NCI-H446 (cell line): ENCODE data around the gene LIN54.
"Not testable (repeated sequence)": the region's sequence is repeated elsewhere in the genome, so short reads cannot be mapped to it uniquely, and the experiment has no call there.

ENCODE experiments used
- DNase-seq, 2 experiments: peaks; one replicate each; lab custom pipeline; 2025; lab: John Stamatoyannopoulos, UW

LIN54 gene

GRCh38 chr4:82939414-82939813, 71.2 kb downstream of the LIN54 start:
- DNase-seq: no peak

GRCh38 chr4:82934441-82934840, 76.2 kb downstream of the LIN54 start:
- DNase-seq: no peak

- no peak for DNase-seq
Measured at GRCh38 chr4:82930848-82931755, 79.5 kb downstream of the LIN54 start.

- DNase-seq: no peak
Measured at GRCh38 chr4:82921795-82922194, 88.8 kb downstream of the LIN54 start.

- DNase-seq: no peak
Measured at GRCh38 chr4:82919386-82919785, 91.2 kb downstream of the LIN54 start.

GRCh38 chr4:82918091-82918490, 92.5 kb downstream of the LIN54 start:
- no peak for DNase-seq

- not testable (repeated sequence) for DNase-seq
Measured at GRCh38 chr4:82913968-82914367, 96.7 kb downstream of the LIN54 start.

GRCh38 chr4:82913305-82913704, 97.3 kb downstream of the LIN54 start:
- no peak for DNase-seq

- no peak for DNase-seq
Measured at GRCh38 chr4:82909326-82909725, 101.3 kb downstream of the LIN54 start.

- DNase-seq: no peak
Measured at GRCh38 chr4:82906469-82906868, 104.2 kb downstream of the LIN54 start.

- DNase-seq: no peak
Measured at GRCh38 chr4:82905205-82905604, 105.4 kb downstream of the LIN54 start.

GRCh38 chr4:82903737-82904136, 106.9 kb downstream of the LIN54 start:
- no peak for DNase-seq

- DNase-seq: no peak
Measured at GRCh38 chr4:82901183-82901718, 109.4 kb downstream of the LIN54 start.

- peak; percentile 98 for DNase-seq
Measured at GRCh38 chr4:82900411-82901182, 110.0 kb downstream of the LIN54 start, which contains the start of gene THAP9. TSS of gene THAP9 (plus strand) at chr4:82900735. CDS start at chr4:82900803, 68 bp downstream.

GRCh38 chr4:82900066-82900410, 110.6 kb downstream of the LIN54 start:
- DNase-seq: peak in 1 of 2 experiments; percentile 45

GRCh38 chr4:82899374-82900065, 111.1 kb downstream of the LIN54 start:
- peak in 1 of 2 experiments; percentile 4 for DNase-seq

- peak in 1 of 2 experiments; percentile 21 for DNase-seq
Measured at GRCh38 chr4:82898322-82899243, 112.0 kb downstream of the LIN54 start.

- DNase-seq: no peak
Measured at GRCh38 chr4:82896755-82897154, 113.9 kb downstream of the LIN54 start.

GRCh38 chr4:82893942-82894341, 116.7 kb downstream of the LIN54 start:
- no peak for DNase-seq

- no peak for DNase-seq
Measured at GRCh38 chr4:82892467-82892802, 118.2 kb downstream of the LIN54 start.
